PC-3 (cell line): Measurements from ENCODE around the gene HAPLN2. TPM values are rescaled to one million over a fixed set of nuclear protein-coding genes. Genes with fewer than 3 reads are reported as not detected.

Source experiments
- ATAC-seq: fragments of 200-7000 bp; cut with Tn5 transposase; 2 replicates; pipeline ENCODE4 v1.9.1; 2020; ENCODE audit warnings: mild to moderate bottlenecking, moderate library complexity
- BruUV-seq: library from RNA; stranded (reverse); fragments of 400-500 nt; replicated peaks from 2 replicates; lab custom pipeline; 2021; lab: Mats Ljungman, UMichigan
- CTCF ChIA-PET: fragments of 300-600 bp; sonication (Branson Sonifier 250); formaldehyde crosslinking; loops from one replicate; lab custom pipeline; 2022; ENCODE audit warnings: antibody characterized with exemption; lab: Charles Lee
- POLR2A ChIA-PET: fragments of 300-600 bp; sonication (Branson Sonifier 250); formaldehyde crosslinking; loops from one replicate; lab custom pipeline; 2022; ENCODE audit warnings: antibody characterized with exemption; ENCODE audit not compliant: unreplicated experiment; lab: Charles Lee
- DNase-seq: peaks from one replicate; pipeline ENCODE4 v3.0.0-alpha.2; 2015
- H2AFZ ChIP-seq: fragments of 300-600 bp; sonication (generic); 2 replicates; pipeline ENCODE4 v1.6.0; 2016; ENCODE audit warnings: antibody characterized with exemption, low read length
- H3F3A ChIP-seq: fragments of 300-600 bp; sonication (generic); one replicate; pipeline ENCODE4 v1.6.0; 2017; ENCODE audit warnings: antibody characterized with exemption, low read length, control low read depth, mild to moderate bottlenecking; ENCODE audit not compliant: unreplicated experiment
- H3K27ac ChIP-seq: fragments of 300-600 bp; sonication (generic); 2 replicates; pipeline ENCODE4 v1.5.1; 2016; ENCODE audit warnings: mild to moderate bottlenecking, low read length
- H3K27me3 ChIP-seq: fragments of 300-600 bp; sonication (generic); 2 replicates; pipeline ENCODE4 v1.6.1; 2016; ENCODE audit warnings: low read length, mixed read lengths
- H3K36me3 ChIP-seq: fragments of 300-600 bp; sonication (generic); 2 replicates; pipeline ENCODE4 v1.6.1; 2016; ENCODE audit warnings: low read depth, mixed run types, low read length, mixed read lengths
- H3K4me1 ChIP-seq: fragments of 300-600 bp; sonication (generic); 2 replicates; pipeline ENCODE4 v1.5.1; 2016; ENCODE audit warnings: low read length; ENCODE audit not compliant: insufficient read depth
- H3K4me2 ChIP-seq: fragments of 300-600 bp; sonication (generic); 2 replicates; pipeline ENCODE4 v1.6.0; 2016; ENCODE audit warnings: low read length
- H3K4me3 ChIP-seq: fragments of 300-600 bp; sonication (generic); 2 replicates; pipeline ENCODE4 v1.5.1; 2016; ENCODE audit warnings: mild to moderate bottlenecking, low read length, mixed read lengths
- H3K79me2 ChIP-seq: fragments of 300-600 bp; sonication (generic); 2 replicates; pipeline ENCODE4 v1.6.1; 2017; ENCODE audit warnings: low read length, mixed read lengths
- H3K9ac ChIP-seq: fragments of 300-600 bp; sonication (generic); 2 replicates; pipeline ENCODE4 v1.6.0; 2016; ENCODE audit warnings: mild to moderate bottlenecking, low read length
- H3K9me2 ChIP-seq: fragments of 300-600 bp; sonication (generic); replicated peaks from 2 replicates; pipeline ENCODE4 v1.6.1; 2016; ENCODE audit warnings: mixed run types, low read length, mixed read lengths
- H3K9me3 ChIP-seq: fragments of 300-600 bp; sonication (generic); 2 replicates; pipeline ENCODE4 v1.6.1; 2016; ENCODE audit warnings: low read length, mixed read lengths
- H4K20me1 ChIP-seq: fragments of 300-600 bp; sonication (generic); 2 replicates; pipeline ENCODE4 v1.6.1; 2016; ENCODE audit warnings: low read length, mixed read lengths
- CTCF ChIP-seq: fragments of 300-600 bp; sonication (generic); conservative IDR thresholded peaks from 2 replicates; pipeline ENCODE4 v1.5.1; 2017; ENCODE audit warnings: antibody characterized with exemption, low read depth, mild to moderate bottlenecking, low read length
- EZH2 ChIP-seq: fragments of 300-600 bp; sonication (generic); IDR thresholded peaks from one replicate; pipeline ENCODE4 v1.6.1; 2017; ENCODE audit warnings: antibody characterized with exemption, mild to moderate bottlenecking, low read length; ENCODE audit not compliant: unreplicated experiment
- EZH2phosphoT487 ChIP-seq: fragments of 300-600 bp; sonication (generic); IDR thresholded peaks from 2 replicates; pipeline ENCODE4 v1.6.1; 2018; ENCODE audit warnings: mild to moderate bottlenecking, antibody characterized with exemption, low read length, borderline replicate concordance
- intact Hi-C: fragments of 100-400 bp; cut with micrococcal nuclease; formaldehyde crosslinking; loops from 2 replicates; pipeline ENCODE4 v1.9.0; 2023
- total RNA-seq: library from RNA; depleted of rRNA; stranded (reverse); fragments of >200 nt; gene quantifications from 2 replicates; pipeline ENCODE4 v1.2.3, GENCODE V29; 2014

Gene HAPLN2
- total RNA-seq, 1 experiment from 2014 or later = 1.1 TPM

DNA sequence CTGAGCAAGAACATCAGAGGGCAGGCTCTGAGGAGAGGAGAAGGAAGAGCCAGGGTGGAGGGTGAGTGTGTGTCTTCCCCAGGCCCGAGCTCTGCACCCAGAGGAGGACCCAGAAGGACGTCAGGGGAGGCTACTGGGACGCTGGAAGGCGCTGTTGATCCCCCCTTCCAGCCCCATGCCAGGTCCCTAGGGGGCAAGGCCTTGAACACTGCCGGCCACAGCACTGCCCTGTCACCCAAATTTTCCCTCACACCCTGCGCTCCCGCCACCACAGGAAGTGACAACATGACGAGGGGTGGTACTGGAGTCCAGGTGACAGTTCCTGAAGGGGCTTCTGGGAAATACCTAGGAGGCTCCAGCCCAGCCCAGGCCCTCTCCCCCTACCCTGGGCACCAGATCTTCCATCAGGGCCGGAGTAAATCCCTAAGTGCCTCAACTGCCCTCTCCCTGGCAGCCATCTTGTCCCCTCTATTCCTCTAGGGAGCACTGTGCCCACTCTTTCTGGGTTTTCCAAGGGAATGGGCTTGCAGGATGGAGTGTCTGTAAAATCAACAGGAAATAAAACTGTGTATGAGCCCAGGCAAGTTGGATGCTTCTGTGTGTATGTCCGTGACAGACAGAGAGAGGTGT, 39.8 kb downstream of the HAPLN2 start:
- peaks cover 52% of the 10 kb centered on the region for H3K4me1 ChIP-seq
- ATAC-seq = no peak
- no peak for TF ChIP-seq CTCF
- no peak for TF ChIP-seq EZH2
- TF ChIP-seq EZH2phosphoT487 = no peak

DNA sequence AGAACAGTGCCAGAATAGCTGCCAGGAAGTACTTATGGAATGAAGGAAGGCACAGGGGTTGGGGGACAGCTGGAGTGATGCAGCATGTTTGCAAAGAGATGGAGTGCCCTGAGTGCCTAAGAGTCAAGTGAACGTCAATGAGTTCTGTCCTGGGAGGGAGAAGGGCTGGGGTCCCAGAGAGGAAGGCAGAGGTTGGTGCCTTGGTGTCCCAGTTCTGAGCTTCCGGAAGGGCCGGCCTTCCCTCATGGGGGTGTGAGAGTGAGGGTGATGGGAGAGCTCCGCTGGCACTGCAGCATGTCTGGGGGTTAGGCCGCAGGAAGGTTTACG, 40.4 kb downstream of the HAPLN2 start:
- intact Hi-C loops = no loop called here
- Histone ChIP-seq H3K4me3 (peak overlapping the region; percentile 57), H3K36me3 (no peaks in the 10 kb centered on the region), H3K79me2 (peaks cover 15% of the 10 kb centered on the region), H3K27ac (no peak overlapping the region), H3K9me3 (no peaks in the 10 kb centered on the region), H3K9ac (no peak overlapping the region), H3K9me2 (no peaks in the 10 kb centered on the region), H2AFZ (peak overlapping the region; percentile 65), H3F3A (peaks cover 5% of the 10 kb centered on the region), H3K4me1 (peaks cover 52% of the 10 kb centered on the region), H3K27me3 (0 out of 2 replicates have a peak, but pooled peaks cover 3% of the 10 kb centered on the region), H4K20me1 (no peaks in the 10 kb centered on the region), H3K4me2 (peak overlapping the region; percentile 83)
- BruUV-seq = no TSS peak
- ATAC-seq = no peak
- DNase-seq = no peak
- POLR2A ChIA-PET = no interaction called here
- CTCF ChIA-PET = interaction anchor here (0.9 to 2.6 kb wide), 4 partner anchors 11 to 66 kb away, joined by 3 to 37 read pairs (median 3); partner anchors contain the start of gene NES
- no peak for TF ChIP-seq EZH2
- no peak for TF ChIP-seq EZH2phosphoT487
- TF ChIP-seq CTCF = no peak

More for the DNA sequence above, 39.8 kb downstream of the HAPLN2 start:
- Histone ChIP-seq H3K36me3 (no peaks in the 10 kb centered on the region), H3K9me3 (no peaks in the 10 kb centered on the region), H4K20me1 (no peaks in the 10 kb centered on the region), H2AFZ (peak overlapping the region; percentile 65; the same call in 1 of the 2 replicates), H3K27ac (no peak overlapping the region), H3K9ac (no peak overlapping the region), H3K9me2 (no peaks in the 10 kb centered on the region), H3K4me3 (0 out of 2 replicates have a peak overlapping the region, but pooled peaks have one; percentile 57), H3K79me2 (peaks cover 15% of the 10 kb centered on the region), H3F3A (peaks cover 5% of the 10 kb centered on the region), H3K4me2 (peak overlapping the region; percentile 83), H3K27me3 (0 out of 2 replicates have a peak, but pooled peaks cover 3% of the 10 kb centered on the region)
- no peak for DNase-seq
- BruUV-seq = no TSS peak
- intact Hi-C loops = no loop called here
- POLR2A ChIA-PET = no interaction called here
- CTCF ChIA-PET = interaction anchor here (0.9 to 2.6 kb wide), 4 partner anchors 10 to 67 kb away, joined by 3 to 37 read pairs (median 3); partner anchors contain the start of gene NES
